K562 (cell line): ENCODE measurements around the gene UBXN1. TPM values are rescaled to one million over a fixed set of nuclear protein-coding genes. Genes with fewer than 3 reads are reported as not detected.
"Not testable (repeated sequence)": the region's sequence is repeated elsewhere in the genome, so short reads cannot be mapped to it uniquely, and the experiment has no call there.

Source experiments
- ATAC-seq: fragments of 200-7000 bp; cut with Tn5 transposase; 3 replicates; pipeline ENCODE4 v1.9.1; 2020; ENCODE audit warnings: moderate library complexity
- BruUV-seq: library from RNA; stranded (reverse); fragments of 400-500 nt; replicated peaks from 2 replicates; lab custom pipeline; 2021; lab: Mats Ljungman, UMichigan
- CTCF ChIA-PET: fragments of 300-600 bp; formaldehyde crosslinking; extraction: SDS; loops from one replicate; lab custom pipeline; 2021; ENCODE audit warnings: low intra/inter-chr PET ratio; lab: Yijun Ruan, JAX
- POLR2A ChIA-PET: fragments of 300-600, 350-650 bp; sonication (Branson Sonifier 250); formaldehyde crosslinking; extraction: SDS; loops from one replicate; lab custom pipeline; 2021; ENCODE audit warnings: antibody characterized with exemption, inconsistent platforms; lab: Yijun Ruan, JAX
- DNase-seq, 4 experiments: peaks; one replicate each; pipeline versions ENCODE4 v3.0.0 to v3.0.0-alpha.2; 2011 to 2018; ENCODE audit warnings: low spot score in 3 of 4, mixed read lengths in 3 of 4; ENCODE audit errors: extremely low read depth in 1 of 4
- FAIRE-seq: peaks from 2 replicates; lab custom pipeline; 2011; peaks lifted over from hg19 to GRCh38; lab: Jason Lieb, UNC
- H2AFZ ChIP-seq: 2 replicates; pipeline ENCODE4 v1.6.0; 2011; ENCODE audit warnings: low read depth, low read length, control low read depth, inconsistent platforms
- H3K27ac ChIP-seq: fragments of 200-600 bp; 3 replicates; pipeline ENCODE4 v1.8.0; 2011; ENCODE audit warnings: low read depth, mild to moderate bottlenecking, control low read depth, inconsistent platforms, low read length, moderate library complexity, mixed read lengths; ENCODE audit errors: extremely low read depth
- H3K27me3 ChIP-seq, 2 experiments: fragments of 300-600 bp in 1 of 2; 2 replicates in 1 of 2; 3 replicates in 1 of 2; pipeline versions ENCODE4 v1.6.0 to v1.8.0; 2011; ENCODE audit warnings: inconsistent platforms in 2 of 2, low read length in 2 of 2, mild to moderate bottlenecking in 1 of 2, mixed read lengths in 1 of 2, moderate library complexity in 1 of 2; ENCODE audit not compliant: control insufficient read depth in 2 of 2, insufficient read depth in 2 of 2
- H3K36me3 ChIP-seq: fragments of 300-600 bp; 3 replicates; pipeline ENCODE4 v1.8.0; 2011; ENCODE audit warnings: mild to moderate bottlenecking, low read length, inconsistent platforms; ENCODE audit not compliant: control insufficient read depth, insufficient read depth
- H3K4me1 ChIP-seq, 2 experiments: fragments of 200-600 bp in 1 of 2; replicated peaks in 1 of 2; 2 replicates in 1 of 2; 3 replicates in 1 of 2; pipeline versions ENCODE4 v1.5.1 to v1.8.0; 2011; ENCODE audit warnings: inconsistent platforms in 2 of 2, low read length in 2 of 2, mild to moderate bottlenecking in 1 of 2, mixed read lengths in 1 of 2, moderate library complexity in 1 of 2; ENCODE audit not compliant: control insufficient read depth in 2 of 2, insufficient read depth in 2 of 2
- H3K4me2 ChIP-seq: 2 replicates; pipeline ENCODE4 v1.6.1; 2011; ENCODE audit warnings: low read length, control low read depth, inconsistent platforms, mixed read lengths; ENCODE audit not compliant: insufficient read depth
- H3K4me3 ChIP-seq: fragments of 200-600 bp; sonication (generic), shearing (Covaris generic); 2 replicates; pipeline ENCODE4 v1.5.1; 2016; ENCODE audit warnings: control low read depth, inconsistent platforms
- H3K79me2 ChIP-seq: fragments of 200-600 bp; 3 replicates; pipeline ENCODE4 v1.8.0; 2011; ENCODE audit warnings: low read length, inconsistent platforms; ENCODE audit not compliant: control insufficient read depth, insufficient read depth
- H3K9ac ChIP-seq, 2 experiments: 2 replicates each; pipeline versions ENCODE4 v1.6.0 to v1.6.1; 2011; ENCODE audit warnings: low read depth in 2 of 2, low read length in 2 of 2, control low read depth in 1 of 2, inconsistent platforms in 1 of 2, mild to moderate bottlenecking in 1 of 2, mixed read lengths in 1 of 2; ENCODE audit not compliant: insufficient read depth in 1 of 2
- H3K9me1 ChIP-seq: one replicate; pipeline ENCODE4 v1.6.0; 2011; ENCODE audit warnings: inconsistent platforms, mild to moderate bottlenecking, low read length, moderate library complexity; ENCODE audit not compliant: control insufficient read depth, insufficient read depth
- H3K9me3 ChIP-seq: replicated peaks from 2 replicates; pipeline ENCODE4 v1.5.1; 2011; ENCODE audit warnings: low read depth, low read length, inconsistent platforms; ENCODE audit not compliant: control insufficient read depth, insufficient read depth
- H4K20me1 ChIP-seq: replicated peaks from 2 replicates; pipeline ENCODE4 v1.6.1; 2011; ENCODE audit warnings: low read length, inconsistent platforms, mixed read lengths; ENCODE audit not compliant: control insufficient read depth, insufficient read depth
- ARID2 ChIP-seq: fragments of 450-650 bp; IDR thresholded peaks from 2 replicates; pipeline ENCODE4 v1.6.1; 2017; ENCODE audit warnings: antibody characterized with exemption, mild to moderate bottlenecking
- WGBS: fragments of 100-300 bp; shearing (Covaris generic); methylation state at CpG from one replicate; pipeline ENCODE4 v1.1.6; 2016; ENCODE audit warnings: low coverage, mixed read lengths; ENCODE audit not compliant: insufficient coverage; ENCODE audit errors: missing lambda C conversion rate; 5-methylcytosine and 5-hydroxymethylcytosine counted together
- in situ Hi-C: fragments of 300-500 bp; cut with MboI; formaldehyde crosslinking; loops from 4 replicates; pipeline ENCODE4 v1.15.0; 2018; ENCODE audit warnings: inconsistent platforms, mixed read lengths
- intact Hi-C: fragments of 100-400 bp; cut with micrococcal nuclease; formaldehyde crosslinking; loops from 2 replicates; pipeline ENCODE4 v1.14.2; 2022
- polyA plus RNA-seq, 8 experiments: library from polyadenylated mRNA; depleted of rRNA in 4 of 8; stranded (reverse) in 5 of 8; unstranded in 3 of 8; fragments of >200 nt; fragmentation: Nextera tagmentation in 2 of 8; fragmentation: Illumina TruSeq in 1 of 8; extraction: Ambion mirVana in 2 of 8; extraction: Trizol in 1 of 8; gene quantifications; 2 replicates each; pipeline versions ENCODE4 v1.2.1 to v1.2.3, GENCODE V29; 2011 to 2014; ENCODE audit warnings: inconsistent platforms in 1 of 8, missing spikeins in 1 of 8
- total RNA-seq, 7 experiments: library from RNA; depleted of rRNA in 6 of 7; stranded (reverse); fragments of >200 nt in 6 of 7; fragmentation: Illumina TruSeq in 2 of 7; extraction: Trizol in 2 of 7; gene quantifications; 2 replicates each; pipeline versions ENCODE4 v1.2.1 to v1.2.3, GENCODE V29; 2011 to 2021; ENCODE audit warnings: low replicate concordance in 1 of 7
- TF ChIP-seq, protein P1 (sequence below): fragments of 450-650 bp; IDR thresholded peaks from 2 replicates; pipeline ENCODE4 v1.6.1; 2018; ENCODE audit not compliant: partially characterized antibody

The UBXN1 gene
- total and polyA plus RNA-seq, 9 of the 15 experiments (the other 6 are each of a cell fraction or from before 2014, with no cell fraction given) = 4.8 to 263 (median 99.7) TPM

DNA sequence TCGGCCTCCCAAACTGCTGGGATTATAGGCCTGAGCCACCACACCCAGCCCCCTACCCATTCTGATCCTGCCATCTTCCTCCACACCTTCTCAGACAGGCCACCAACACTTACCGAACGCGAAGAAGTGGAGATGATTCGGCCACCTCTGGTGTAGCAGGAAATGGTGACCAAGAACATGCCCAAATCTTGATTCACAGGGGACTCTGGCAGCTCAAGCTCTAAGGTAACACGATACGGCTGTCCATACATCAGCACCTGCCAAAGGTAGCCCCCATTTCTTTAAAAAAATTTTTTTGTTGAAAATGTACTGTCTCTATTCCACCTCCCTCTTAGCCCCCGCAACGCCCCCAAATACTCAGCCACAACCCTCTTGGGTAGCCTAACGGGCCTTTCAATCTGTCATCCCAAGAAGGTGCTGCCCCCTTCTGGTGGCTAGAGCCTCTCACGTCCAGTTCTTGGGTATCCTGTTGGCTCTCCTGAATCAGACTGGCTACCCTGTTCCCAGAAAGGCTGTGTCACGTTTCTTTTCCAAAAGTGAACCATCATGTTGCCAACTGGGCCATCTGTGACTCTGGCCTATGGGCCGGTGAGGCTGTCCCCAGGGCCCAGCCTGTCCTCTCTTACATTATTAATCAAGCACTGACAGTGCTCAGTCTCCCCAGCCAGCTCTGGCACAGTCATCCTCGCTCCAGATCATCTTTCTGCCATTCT is 15.7 kb upstream of the UBXN1 start (continued):
- 0 out of 2 replicates have a peak, but pooled peaks have one; percentile 43 for TF ChIP-seq ARID2
- TF ChIP-seq, protein P1, sequence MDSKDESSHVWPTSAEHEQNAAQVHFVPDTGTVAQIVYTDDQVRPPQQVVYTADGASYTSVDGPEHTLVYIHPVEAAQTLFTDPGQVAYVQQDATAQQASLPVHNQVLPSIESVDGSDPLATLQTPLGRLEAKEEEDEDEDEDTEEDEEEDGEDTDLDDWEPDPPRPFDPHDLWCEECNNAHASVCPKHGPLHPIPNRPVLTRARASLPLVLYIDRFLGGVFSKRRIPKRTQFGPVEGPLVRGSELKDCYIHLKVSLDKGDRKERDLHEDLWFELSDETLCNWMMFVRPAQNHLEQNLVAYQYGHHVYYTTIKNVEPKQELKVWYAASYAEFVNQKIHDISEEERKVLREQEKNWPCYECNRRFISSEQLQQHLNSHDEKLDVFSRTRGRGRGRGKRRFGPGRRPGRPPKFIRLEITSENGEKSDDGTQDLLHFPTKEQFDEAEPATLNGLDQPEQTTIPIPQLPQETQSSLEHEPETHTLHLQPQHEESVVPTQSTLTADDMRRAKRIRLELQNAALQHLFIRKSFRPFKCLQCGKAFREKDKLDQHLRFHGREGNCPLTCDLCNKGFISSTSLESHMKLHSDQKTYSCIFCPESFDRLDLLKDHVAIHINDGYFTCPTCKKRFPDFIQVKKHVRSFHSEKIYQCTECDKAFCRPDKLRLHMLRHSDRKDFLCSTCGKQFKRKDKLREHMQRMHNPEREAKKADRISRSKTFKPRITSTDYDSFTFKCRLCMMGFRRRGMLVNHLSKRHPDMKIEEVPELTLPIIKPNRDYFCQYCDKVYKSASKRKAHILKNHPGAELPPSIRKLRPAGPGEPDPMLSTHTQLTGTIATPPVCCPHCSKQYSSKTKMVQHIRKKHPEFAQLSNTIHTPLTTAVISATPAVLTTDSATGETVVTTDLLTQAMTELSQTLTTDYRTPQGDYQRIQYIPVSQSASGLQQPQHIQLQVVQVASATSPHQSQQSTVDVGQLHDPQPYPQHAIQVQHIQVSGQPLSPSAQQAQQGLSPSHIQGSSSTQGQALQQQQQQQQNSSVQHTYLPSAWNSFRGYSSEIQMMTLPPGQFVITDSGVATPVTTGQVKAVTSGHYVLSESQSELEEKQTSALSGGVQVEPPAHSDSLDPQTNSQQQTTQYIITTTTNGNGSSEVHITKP = no peak

GRCh38 chr11:62693624-62694023 is 14.8 kb upstream of the UBXN1 start:
- peaks cover 42% of the 10 kb centered on the region for H3K36me3 ChIP-seq
- H4K20me1 ChIP-seq, H3K4me1 ChIP-seq, H3K4me3 ChIP-seq, H3K9me3 ChIP-seq, H3K27ac ChIP-seq, FAIRE-seq, H3K9me1 ChIP-seq, DNase-seq, ATAC-seq, BruUV-seq, H3K27me3 ChIP-seq, H3K4me2 ChIP-seq, H3K79me2 ChIP-seq, CTCF ChIA-PET, H2AFZ ChIP-seq, H3K9ac ChIP-seq: not testable (repeated sequence)
- 88% methylated on average over 1 of the region's 4 CpGs for WGBS
- intact Hi-C loops (loop anchor here (5.0 kb wide), 2 partner anchors 81 to 101 kb away; partner anchors contain the start of genes EML3, ROM1 and TUT1), in situ Hi-C loops (loop anchor here (5.0 kb wide), 1 partner anchor 301 kb away; no protein-coding TSS in a partner anchor)
- POLR2A ChIA-PET = interaction anchor here (0.6 to 2.5 kb wide), 5 partner anchors 12 to 317 kb away, joined by 3 to 8 read pairs (median 4); partner anchors contain the start of genes C11orf98, CSKMT and UBXN1
